ENCODE measurements around the gene KLHDC7B.

The KLHDC7B gene

GRCh38 chr22:50502628-50503474, 42.8 kb upstream of the KLHDC7B start:
- H3K4me3 ChIP-seq (ENCODE audit: low read depth, low read length), result no peak overlapping the region
- DNase-seq (ENCODE audit: low read depth), result no peak
- TF ChIP-seq, protein P1, sequence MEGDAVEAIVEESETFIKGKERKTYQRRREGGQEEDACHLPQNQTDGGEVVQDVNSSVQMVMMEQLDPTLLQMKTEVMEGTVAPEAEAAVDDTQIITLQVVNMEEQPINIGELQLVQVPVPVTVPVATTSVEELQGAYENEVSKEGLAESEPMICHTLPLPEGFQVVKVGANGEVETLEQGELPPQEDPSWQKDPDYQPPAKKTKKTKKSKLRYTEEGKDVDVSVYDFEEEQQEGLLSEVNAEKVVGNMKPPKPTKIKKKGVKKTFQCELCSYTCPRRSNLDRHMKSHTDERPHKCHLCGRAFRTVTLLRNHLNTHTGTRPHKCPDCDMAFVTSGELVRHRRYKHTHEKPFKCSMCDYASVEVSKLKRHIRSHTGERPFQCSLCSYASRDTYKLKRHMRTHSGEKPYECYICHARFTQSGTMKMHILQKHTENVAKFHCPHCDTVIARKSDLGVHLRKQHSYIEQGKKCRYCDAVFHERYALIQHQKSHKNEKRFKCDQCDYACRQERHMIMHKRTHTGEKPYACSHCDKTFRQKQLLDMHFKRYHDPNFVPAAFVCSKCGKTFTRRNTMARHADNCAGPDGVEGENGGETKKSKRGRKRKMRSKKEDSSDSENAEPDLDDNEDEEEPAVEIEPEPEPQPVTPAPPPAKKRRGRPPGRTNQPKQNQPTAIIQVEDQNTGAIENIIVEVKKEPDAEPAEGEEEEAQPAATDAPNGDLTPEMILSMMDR (IDR thresholded peaks at IDR 0.05; ENCODE audit: low read depth, low read length), result no peak
- no peak for TF ChIP-seq POLR2A (IDR thresholded peaks at IDR 0.05; ENCODE audit: extremely low read depth, insufficient read length)
- TF ChIP-seq, protein P2, sequence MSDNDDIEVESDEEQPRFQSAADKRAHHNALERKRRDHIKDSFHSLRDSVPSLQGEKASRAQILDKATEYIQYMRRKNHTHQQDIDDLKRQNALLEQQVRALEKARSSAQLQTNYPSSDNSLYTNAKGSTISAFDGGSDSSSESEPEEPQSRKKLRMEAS (IDR thresholded peaks at IDR 0.05; ENCODE audit: low read depth, low read length), result no peak

GRCh38 chr22:50503475-50504145, 42.1 kb upstream of the KLHDC7B start:
- TF ChIP-seq, protein P2 (IDR thresholded peaks at IDR 0.05; ENCODE audit: low read depth, low read length), result no peak
- TF ChIP-seq, protein P1 (IDR thresholded peaks at IDR 0.05; ENCODE audit: low read depth, low read length), result no peak
- no peak for TF ChIP-seq MYC (IDR thresholded peaks at IDR 0.05; ENCODE audit: low read depth, low read length)
- TF ChIP-seq POLR2A (IDR thresholded peaks at IDR 0.05; ENCODE audit: extremely low read depth, insufficient read length), result no peak
- DNase-seq (ENCODE audit: low read depth), result no peak
- no peak overlapping the region for H3K4me3 ChIP-seq (ENCODE audit: low read depth, low read length)

DNA sequence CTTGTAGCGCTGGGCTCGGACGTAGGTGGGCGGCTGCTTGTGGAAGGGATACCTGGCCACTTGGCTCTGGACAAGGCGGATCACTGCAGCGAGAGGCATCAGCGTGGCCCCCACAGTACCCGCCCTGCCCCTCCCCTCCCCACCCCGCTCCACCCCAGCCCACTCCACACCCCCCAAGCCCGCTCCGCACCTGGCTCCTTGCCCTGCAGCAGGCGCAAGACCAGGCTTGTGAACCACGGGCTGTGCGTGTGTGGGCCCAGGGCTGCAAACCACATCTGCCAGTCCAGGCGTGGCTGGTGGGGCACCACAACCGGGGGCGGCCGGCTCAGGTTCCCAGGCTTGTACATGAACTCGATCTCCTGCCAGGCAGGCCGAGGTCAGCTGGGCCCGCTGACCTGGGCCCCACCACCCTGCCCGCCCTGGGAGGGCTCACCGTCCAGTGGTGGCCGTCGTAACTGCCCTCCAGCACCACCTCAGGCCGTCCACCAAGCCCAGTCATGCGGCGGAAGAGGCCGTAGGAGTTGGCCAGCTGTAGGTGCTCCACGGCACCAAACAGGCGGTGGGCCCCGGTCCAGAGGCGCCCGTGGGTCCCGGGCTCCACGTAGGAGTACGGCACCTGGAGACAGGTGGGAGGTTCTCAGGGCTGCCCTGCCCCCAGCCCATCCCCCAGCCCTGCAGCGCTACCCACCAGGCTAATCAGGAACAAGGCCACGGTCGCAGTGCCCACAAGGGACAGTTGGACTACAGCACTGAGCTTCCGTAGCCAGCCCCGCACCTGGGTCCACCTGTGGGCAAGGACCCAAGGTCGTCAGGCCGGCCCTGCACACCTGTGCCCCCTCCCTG, 41.1 kb upstream of the KLHDC7B start:
- no peak for DNase-seq (ENCODE audit: low read depth)
- no peak overlapping the region for H3K4me3 ChIP-seq (ENCODE audit: low read depth, low read length)
- TF ChIP-seq, protein P1 (IDR thresholded peaks at IDR 0.05; ENCODE audit: low read depth, low read length), result no peak
- TF ChIP-seq POLR2A (IDR thresholded peaks at IDR 0.05; ENCODE audit: extremely low read depth, insufficient read length) (no peak), MYC (IDR thresholded peaks at IDR 0.05; ENCODE audit: low read depth, low read length) (no peak)
- TF ChIP-seq, protein P2 (IDR thresholded peaks at IDR 0.05; ENCODE audit: low read depth, low read length), result no peak

- TF ChIP-seq, protein P1 (IDR thresholded peaks at IDR 0.05; ENCODE audit: low read depth, low read length), result no peak
- TF ChIP-seq POLR2A (IDR thresholded peaks at IDR 0.05; ENCODE audit: extremely low read depth, insufficient read length) (no peak), MYC (IDR thresholded peaks at IDR 0.05; ENCODE audit: low read depth, low read length) (no peak)
- TF ChIP-seq, protein P2 (IDR thresholded peaks at IDR 0.05; ENCODE audit: low read depth, low read length), result no peak
These were observed 40.4 kb upstream of the KLHDC7B start for GRCh38 chr22:50505276-50505775.

More at GRCh38 chr22:50505276-50505775, 40.4 kb upstream of the KLHDC7B start:
- DNase-seq (ENCODE audit: low read depth), result no peak
- H3K4me3 ChIP-seq (ENCODE audit: low read depth, low read length), result no peak overlapping the region

All from NB4 (cell line).